NCI-H2081 treated with DMSO at 0.1 percent for 48 hours (cell line): ENCODE measurements around the gene NR1I2.

Experiments
- DNase-seq: peaks from one replicate; lab custom pipeline; 2025; lab: John Stamatoyannopoulos, UW

The NR1I2 gene

DNA sequence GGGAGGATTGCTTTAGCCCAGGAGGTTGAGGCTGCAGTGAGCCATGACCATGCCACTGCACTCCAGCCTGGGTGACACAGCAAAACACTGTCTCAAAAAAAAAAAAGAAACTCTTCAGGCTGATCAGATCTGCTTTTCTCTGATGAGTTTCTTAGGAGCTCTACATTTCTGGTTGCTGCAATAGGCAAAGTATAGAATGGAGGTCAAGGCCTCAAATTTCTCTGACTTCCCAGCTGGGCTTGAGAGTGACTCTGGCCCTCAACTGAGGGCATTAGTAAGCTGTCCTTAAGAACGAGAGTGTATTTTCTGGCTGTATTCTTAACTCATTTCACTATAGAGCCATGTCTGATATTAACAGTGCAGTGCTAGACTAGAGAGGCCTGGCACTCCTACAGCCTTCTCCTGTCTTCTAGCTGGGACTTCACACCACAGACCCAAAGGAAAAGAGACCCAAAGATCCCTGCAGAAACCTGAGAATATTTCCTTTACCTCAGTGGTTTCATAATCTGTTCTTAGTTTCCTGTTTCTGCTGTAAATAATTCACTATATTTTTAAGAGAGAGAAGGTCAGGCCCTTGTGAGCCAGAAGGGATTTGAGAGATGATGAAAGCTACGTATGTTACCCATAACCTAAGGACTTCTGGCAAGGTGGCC lies 2.0 kb upstream of the NR1I2 start:
- DNase-seq: no peak

GRCh38 chr3:119782460-119782859 lies 559 bp downstream of the NR1I2 start:
- no peak for DNase-seq

DNA sequence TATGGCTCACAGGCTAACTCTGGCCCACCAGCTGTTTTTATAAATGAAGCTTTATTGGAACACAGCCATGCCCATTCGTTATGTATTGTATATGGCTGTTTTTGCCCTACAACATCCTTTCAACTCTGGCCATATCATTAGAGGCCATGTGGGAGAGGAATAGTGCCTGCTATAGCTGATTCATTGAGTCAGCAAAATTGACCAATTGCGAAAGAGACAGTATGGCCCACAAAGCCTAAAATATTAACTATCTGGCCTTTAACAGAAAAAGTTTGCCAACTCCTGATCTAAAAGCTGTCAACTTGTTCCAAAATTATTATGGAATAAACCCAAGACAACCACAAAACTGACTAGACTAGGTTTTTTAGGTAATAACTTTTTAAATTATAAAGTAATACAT lies 1.4 kb downstream of the NR1I2 start:
- DNase-seq: no peak

DNA sequence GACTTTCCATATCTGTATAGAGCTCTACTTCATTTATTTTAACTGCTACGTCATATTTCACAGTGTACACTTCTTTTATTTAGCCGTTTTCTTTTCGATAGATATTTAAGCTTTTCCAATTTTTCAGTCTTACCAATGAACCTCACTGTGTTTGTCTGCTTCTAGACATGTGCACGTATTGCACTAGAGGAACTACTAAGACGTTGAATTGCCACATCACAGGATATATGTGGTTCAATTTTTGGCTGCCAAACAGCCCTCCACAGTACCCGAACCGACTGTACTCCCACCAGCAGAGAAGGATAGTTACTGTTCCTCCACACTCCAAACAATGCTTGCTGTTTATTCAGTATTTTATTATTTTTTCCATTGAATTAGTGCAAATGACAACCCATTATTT lies 2.0 kb downstream of the NR1I2 start:
- DNase-seq: no peak

DNA sequence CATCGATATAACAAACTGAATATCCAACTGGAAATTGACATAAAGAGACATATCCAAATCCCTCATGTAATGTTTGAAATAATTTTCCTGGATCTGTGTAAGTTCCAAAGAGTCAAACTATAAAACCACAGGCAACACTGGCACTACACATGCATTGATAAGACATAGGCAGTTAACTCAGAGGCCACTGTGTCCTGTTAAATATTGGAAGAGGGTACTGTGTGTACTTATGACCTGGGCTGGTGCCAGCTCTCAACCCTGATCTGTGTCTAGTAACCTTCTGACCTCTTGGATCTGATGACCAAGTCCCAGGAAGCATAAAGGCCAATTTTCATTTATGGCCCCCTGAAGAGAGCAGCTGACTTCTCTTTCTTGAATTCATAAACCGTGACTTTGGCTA lies 4.5 kb downstream of the NR1I2 start:
- no peak for DNase-seq

GRCh38 chr3:119790369-119790768 lies 8.5 kb downstream of the NR1I2 start:
- DNase-seq: no peak

DNA sequence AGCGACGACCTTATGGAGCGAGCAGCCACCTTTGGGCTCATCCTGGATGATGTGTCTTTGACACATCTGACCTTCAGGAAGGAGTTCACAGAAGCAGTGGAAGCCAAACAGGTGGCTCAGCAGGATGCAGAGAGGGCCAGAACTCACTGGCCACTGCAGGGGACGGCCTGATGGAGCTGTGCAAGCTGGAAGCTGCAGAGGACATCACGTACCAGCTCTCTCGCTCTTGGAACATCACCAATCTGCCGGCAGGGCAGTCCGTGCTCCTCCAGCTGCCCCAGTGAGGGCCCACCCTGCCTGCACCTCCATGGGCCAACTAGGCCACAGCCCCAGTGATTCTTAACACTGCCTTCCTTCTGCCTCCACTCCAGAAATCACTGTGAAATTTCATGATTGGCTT lies 10.4 kb downstream of the NR1I2 start:
- DNase-seq: no peak

- no peak for DNase-seq
These were observed 12.5 kb downstream of the NR1I2 start for GRCh38 chr3:119794401-119794800.

- no peak for DNase-seq
These were observed 13.2 kb downstream of the NR1I2 start for GRCh38 chr3:119794971-119795612.

GRCh38 chr3:119795849-119796248 lies 13.9 kb downstream of the NR1I2 start:
- DNase-seq: no peak

GRCh38 chr3:119796368-119796767 lies 14.5 kb downstream of the NR1I2 start:
- DNase-seq: no peak

DNA sequence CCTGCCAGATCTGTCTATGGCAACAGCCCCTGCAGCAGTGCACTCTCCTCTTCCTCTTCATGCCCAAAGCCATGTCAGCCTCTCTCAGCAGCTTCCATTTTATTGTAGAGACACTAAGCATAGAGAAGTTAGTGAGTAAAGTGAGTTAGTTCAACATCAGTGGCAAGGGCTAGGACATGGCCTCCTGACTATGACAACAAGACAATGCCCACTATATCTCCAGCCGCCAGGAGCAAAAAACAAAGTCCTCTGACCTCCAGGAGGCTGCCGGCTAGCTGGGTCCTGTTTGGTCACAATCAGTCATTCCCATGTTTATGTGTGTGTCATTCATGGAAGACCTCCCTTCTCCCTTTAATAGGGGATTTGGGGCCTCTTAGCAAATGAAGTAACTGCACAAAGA lies 14.9 kb downstream of the NR1I2 start:
- DNase-seq: no peak

DNA sequence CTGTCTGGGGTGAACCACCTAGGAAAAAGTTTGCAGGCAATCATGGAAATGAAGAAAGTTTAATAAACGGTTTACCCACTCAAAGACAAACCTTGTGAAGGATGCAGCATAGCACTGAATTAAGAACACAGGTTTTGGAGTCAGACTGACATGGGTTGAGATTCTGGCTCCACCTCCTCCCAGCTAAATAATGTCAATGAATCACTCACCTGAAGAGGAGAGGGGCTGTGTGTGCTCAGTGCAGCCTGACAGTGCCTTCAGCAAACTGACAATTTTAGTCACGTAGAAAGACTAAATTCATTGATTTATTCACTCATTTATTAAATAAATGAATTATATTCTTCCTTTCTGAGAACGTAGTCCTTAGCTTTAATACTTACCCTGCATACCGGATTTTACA lies 18.9 kb downstream of the NR1I2 start:
- DNase-seq: no peak

DNA sequence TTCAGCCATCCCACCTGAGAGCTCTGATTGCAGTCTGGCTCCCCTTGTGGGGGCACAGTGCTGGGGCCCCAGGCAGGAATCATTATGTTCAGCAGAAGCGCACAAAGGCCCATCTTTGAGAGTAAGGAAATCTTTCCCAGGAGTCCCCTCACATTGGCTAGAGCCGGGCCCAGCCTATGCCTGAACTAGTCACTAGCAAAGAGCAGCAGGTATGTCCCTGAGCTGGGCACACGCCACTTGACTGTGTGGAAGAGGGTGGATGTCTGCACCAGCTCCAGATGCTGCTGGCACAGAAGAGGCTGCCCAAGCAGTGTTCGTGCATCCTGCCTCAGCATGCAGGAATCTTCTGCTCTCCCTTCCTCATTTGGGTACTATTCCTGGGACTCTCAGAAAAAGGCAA lies 26.3 kb downstream of the NR1I2 start:
- no peak for DNase-seq

DNA sequence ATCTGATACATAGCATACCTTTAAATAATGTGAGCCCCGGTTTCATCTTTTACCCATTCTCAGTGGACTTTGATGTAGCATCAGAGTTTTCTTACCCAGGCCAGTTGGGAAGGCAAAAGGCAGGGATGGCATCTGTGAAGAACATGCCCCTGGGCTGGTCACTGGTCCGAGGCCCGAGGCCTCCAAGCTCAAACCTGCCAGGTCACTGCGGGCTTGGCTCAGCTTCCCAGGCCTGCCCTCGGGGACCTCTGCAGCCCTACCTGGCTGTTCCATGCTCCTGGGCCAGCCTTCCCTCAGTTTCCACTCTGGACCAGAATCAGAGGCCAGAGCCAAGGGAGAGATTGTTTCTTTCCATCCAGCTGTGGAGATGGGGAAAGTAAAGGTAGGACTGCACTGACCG lies 26.9 kb downstream of the NR1I2 start:
- no peak for DNase-seq

GRCh38 chr3:119809249-119810017 lies 27.5 kb downstream of the NR1I2 start:
- no peak for DNase-seq

DNA sequence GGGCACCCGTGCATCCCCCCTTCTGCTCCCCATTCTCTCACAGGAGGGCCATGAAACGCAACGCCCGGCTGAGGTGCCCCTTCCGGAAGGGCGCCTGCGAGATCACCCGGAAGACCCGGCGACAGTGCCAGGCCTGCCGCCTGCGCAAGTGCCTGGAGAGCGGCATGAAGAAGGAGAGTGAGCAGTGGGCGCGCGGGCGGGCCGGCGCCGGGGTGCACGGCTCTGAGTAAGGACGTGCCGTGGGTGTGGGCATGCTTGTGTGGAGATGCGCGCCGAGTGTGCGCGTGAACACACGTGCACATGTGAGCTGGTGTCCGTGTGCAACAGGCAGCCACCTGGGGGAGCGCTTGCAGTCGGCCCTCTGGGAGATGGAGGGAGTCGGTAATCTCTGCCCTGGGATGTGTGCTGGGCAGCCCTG lies 28.1 kb downstream of the NR1I2 start:
- DNase-seq: no peak

- DNase-seq: no peak
These were observed 30.7 kb downstream of the NR1I2 start for GRCh38 chr3:119812491-119813058.

- no peak for DNase-seq
These were observed 33.8 kb downstream of the NR1I2 start for GRCh38 chr3:119815716-119816115.

- DNase-seq: no peak
These were observed 35.2 kb downstream of the NR1I2 start for GRCh38 chr3:119817071-119817470.

- DNase-seq: no peak
These were observed 35.9 kb downstream of the NR1I2 start for GRCh38 chr3:119817583-119818363.

DNA sequence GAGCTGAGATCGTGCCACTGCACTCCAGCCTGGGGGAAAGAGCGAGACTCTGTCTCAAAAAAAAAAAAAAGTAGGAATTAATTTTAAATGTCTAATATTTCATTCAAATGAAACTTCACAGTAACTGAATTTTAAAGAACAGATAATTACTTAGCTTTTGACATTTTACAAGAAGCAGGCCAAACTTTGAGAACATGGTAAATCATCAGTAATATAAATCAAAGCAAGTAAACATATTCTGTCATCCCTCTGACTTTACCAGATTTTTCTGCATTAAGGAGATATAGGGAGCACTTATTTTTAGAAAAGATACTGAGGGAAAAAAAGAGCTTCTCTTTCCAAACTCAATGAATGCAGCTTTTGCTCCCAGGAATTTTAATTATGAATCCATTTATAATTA lies 37.0 kb downstream of the NR1I2 start:
- DNase-seq: no peak
